ENCODE results near the gene TGFBR3L.

- TF ChIP-seq, protein P1, sequence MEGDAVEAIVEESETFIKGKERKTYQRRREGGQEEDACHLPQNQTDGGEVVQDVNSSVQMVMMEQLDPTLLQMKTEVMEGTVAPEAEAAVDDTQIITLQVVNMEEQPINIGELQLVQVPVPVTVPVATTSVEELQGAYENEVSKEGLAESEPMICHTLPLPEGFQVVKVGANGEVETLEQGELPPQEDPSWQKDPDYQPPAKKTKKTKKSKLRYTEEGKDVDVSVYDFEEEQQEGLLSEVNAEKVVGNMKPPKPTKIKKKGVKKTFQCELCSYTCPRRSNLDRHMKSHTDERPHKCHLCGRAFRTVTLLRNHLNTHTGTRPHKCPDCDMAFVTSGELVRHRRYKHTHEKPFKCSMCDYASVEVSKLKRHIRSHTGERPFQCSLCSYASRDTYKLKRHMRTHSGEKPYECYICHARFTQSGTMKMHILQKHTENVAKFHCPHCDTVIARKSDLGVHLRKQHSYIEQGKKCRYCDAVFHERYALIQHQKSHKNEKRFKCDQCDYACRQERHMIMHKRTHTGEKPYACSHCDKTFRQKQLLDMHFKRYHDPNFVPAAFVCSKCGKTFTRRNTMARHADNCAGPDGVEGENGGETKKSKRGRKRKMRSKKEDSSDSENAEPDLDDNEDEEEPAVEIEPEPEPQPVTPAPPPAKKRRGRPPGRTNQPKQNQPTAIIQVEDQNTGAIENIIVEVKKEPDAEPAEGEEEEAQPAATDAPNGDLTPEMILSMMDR (IDR thresholded peaks at IDR 0.05) = no peak
- no peak for TF ChIP-seq POLR2A (IDR thresholded peaks at IDR 0.05)
These were observed 35.4 kb upstream of the TGFBR3L start for GRCh38 chr19:7879111-7879807.

All from body of pancreas (tissue), 4 donors.